Measurements from ENCODE around the gene SPINK13.
"Not testable (repeated sequence)": the region's sequence is repeated elsewhere in the genome, so short reads cannot be mapped to it uniquely, and the experiment has no call there.

Gene SPINK13

DNA sequence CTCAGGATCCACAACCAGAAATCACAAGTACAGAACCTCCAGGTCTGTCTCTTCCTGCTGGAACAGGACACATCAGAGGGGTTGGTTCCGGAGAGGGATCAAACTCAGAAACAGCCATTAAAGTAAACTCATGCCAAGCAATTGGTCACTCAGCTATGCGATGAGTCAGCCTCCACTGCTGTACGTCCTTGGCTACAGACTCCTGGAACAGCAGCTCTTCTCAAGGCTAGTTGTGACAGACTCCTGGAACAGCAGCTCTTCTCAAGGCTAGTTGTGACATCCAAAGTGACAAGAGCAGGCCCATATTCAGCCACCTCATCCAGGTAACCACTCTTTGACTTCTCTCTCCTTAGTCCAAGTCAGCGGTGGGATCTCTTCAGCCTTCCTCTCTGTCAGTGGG lies at the start of gene SPINK13:
Gene SPINK13, plus strand, starts transcription at position 229 of the 400 bp plus-strand sequence. CDS start 1,279 bp downstream, outside the sequence.
- H3K4me3 Mint-ChIP-seq, result no peak within 1 kb of the TSS
- no peaks in the 10 kb centered on the region for H3K4me1 Mint-ChIP-seq (ENCODE audit: low read depth)
- no peak within 1 kb of the TSS for H3K27ac Mint-ChIP-seq
- H3K9me3 Mint-ChIP-seq, result no peaks in the 10 kb centered on the region
- H3K36me3 Mint-ChIP-seq (ENCODE audit: low read depth), result no peaks in the 10 kb centered on the region
- no peaks in the 10 kb centered on the region for H3K27me3 Mint-ChIP-seq (ENCODE audit: low read depth)

DNA sequence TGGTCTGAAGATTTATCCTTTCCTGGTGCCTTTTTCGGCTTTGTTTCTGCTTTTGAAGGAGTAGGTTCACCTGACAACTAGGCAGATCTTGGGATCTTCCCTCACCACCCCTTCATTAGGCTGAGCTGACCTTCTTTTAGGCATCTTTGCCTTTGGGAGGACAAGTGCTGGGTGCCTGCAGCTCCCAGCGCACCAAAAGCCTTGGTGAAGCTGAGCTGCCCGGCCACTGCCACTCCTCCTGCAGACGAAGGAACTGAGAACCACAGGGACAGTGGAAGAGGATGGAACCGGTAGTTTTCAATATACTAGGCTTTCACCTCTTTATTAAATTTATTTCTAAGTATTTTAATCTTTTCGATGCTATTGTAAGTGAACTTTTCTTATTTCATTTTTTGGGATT lies 47.1 kb upstream of the SPINK13 start:
- no peaks in the 10 kb centered on the region for H3K36me3 Mint-ChIP-seq (ENCODE audit: low read depth)
- H3K4me3 Mint-ChIP-seq, result no peak overlapping the region
- H3K9me3 Mint-ChIP-seq, result peaks cover 9% of the 10 kb centered on the region
- no peaks in the 10 kb centered on the region for H3K4me1 Mint-ChIP-seq (ENCODE audit: low read depth)
- H3K27me3 Mint-ChIP-seq (ENCODE audit: low read depth), result no peaks in the 10 kb centered on the region
- H3K27ac Mint-ChIP-seq, result no peak overlapping the region

DNA sequence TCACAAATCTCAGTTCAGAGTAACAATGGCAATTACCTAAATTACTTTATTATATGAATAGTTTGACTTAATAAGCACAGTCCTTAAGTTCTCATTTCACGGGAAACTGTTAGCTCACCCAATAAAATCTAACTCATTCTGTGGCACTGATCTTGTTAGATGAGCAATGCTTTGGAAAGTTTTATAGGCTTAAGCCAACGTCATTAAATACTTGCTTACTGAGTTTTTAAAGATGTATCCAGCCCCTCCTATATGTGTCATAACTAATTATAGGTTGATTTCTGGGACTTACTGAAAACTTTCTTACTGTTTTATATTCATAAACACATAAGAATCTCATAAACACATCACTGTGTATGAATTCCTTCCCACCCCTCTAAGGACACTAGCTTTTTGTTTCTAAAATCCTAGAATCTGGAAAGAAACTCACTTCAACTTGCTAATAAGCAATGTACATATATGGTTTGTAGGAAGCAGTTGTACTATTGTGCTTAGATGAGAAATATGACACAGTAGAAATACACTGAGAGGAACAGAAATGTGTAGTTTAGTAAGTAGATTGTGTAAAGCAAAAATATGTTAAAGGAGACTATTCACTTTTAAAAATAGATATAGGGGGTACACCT lies 44.4 kb upstream of the SPINK13 start:
- no peak overlapping the region for H3K4me3 Mint-ChIP-seq
- H3K36me3 Mint-ChIP-seq (ENCODE audit: low read depth), result no peaks in the 10 kb centered on the region
- no peak overlapping the region for H3K27ac Mint-ChIP-seq
- no peaks in the 10 kb centered on the region for H3K27me3 Mint-ChIP-seq (ENCODE audit: low read depth)
- no peaks in the 10 kb centered on the region for H3K4me1 Mint-ChIP-seq (ENCODE audit: low read depth)
- no peaks in the 10 kb centered on the region for H3K9me3 Mint-ChIP-seq

- no peaks in the 10 kb centered on the region for H3K36me3 Mint-ChIP-seq (ENCODE audit: low read depth)
- H3K9me3 Mint-ChIP-seq, result no peaks in the 10 kb centered on the region
- no peaks in the 10 kb centered on the region for H3K27me3 Mint-ChIP-seq (ENCODE audit: low read depth)
- no peaks in the 10 kb centered on the region for H3K4me1 Mint-ChIP-seq (ENCODE audit: low read depth)
- no peak overlapping the region for H3K27ac Mint-ChIP-seq
- H3K4me3 Mint-ChIP-seq, result no peak overlapping the region
Measured at GRCh38 chr5:148228392-148228984, 40.1 kb upstream of the SPINK13 start.

- no peaks in the 10 kb centered on the region for H3K4me1 Mint-ChIP-seq (ENCODE audit: low read depth)
- H3K27ac Mint-ChIP-seq, result no peak overlapping the region
- H3K9me3 Mint-ChIP-seq, result no peaks in the 10 kb centered on the region
- no peak overlapping the region for H3K4me3 Mint-ChIP-seq
- no peaks in the 10 kb centered on the region for H3K27me3 Mint-ChIP-seq (ENCODE audit: low read depth)
- no peaks in the 10 kb centered on the region for H3K36me3 Mint-ChIP-seq (ENCODE audit: low read depth)
Measured at GRCh38 chr5:148229840-148230239, 38.8 kb upstream of the SPINK13 start.

DNA sequence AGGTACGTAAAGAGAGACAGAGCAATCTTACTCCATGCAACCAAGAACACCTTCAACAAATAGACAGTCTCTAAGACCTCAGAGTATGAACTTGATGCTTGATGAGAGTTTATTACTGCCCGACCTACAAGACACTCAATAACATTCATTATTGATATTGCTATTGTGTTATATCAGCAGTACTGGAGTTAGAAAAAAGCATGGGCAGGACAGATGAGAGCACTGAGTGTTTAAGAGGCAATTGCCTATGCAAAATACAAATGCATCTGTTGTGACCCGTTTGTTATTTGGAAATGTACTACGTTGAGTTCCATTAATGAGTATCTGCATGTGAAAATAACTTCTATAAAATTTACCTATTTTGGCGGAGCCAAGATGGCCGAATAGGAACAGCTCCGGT lies 38.4 kb upstream of the SPINK13 start:
- no peaks in the 10 kb centered on the region for H3K36me3 Mint-ChIP-seq (ENCODE audit: low read depth)
- no peaks in the 10 kb centered on the region for H3K27me3 Mint-ChIP-seq (ENCODE audit: low read depth)
- no peak overlapping the region for H3K4me3 Mint-ChIP-seq
- H3K27ac Mint-ChIP-seq, result no peak overlapping the region
- no peaks in the 10 kb centered on the region for H3K9me3 Mint-ChIP-seq
- H3K4me1 Mint-ChIP-seq (ENCODE audit: low read depth), result no peaks in the 10 kb centered on the region

GRCh38 chr5:148237785-148238417 lies 30.7 kb upstream of the SPINK13 start:
- no peak overlapping the region for H3K27ac Mint-ChIP-seq
- H3K4me3 Mint-ChIP-seq, result no peak overlapping the region
- no peaks in the 10 kb centered on the region for H3K36me3 Mint-ChIP-seq (ENCODE audit: low read depth)
- no peaks in the 10 kb centered on the region for H3K9me3 Mint-ChIP-seq
- H3K27me3 Mint-ChIP-seq (ENCODE audit: low read depth), result no peaks in the 10 kb centered on the region
- no peaks in the 10 kb centered on the region for H3K4me1 Mint-ChIP-seq (ENCODE audit: low read depth)

DNA sequence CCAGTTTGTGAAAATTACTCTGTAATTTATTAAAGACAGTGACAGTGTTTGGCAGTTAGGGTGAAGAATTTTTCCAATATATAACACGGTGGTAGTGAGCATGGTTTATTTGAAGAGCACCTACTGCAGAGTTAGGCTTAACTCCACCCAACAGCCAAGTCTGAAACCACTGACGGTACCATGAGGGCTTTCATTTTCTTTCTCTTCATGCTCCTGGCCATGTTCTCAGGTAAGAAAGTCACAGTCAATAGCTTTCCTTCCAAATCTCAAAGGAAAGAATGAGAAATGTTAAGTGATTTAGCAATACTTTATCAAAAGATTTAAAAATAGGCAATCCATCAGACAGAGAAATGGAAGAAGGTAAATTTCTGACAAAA lies 30.2 kb upstream of the SPINK13 start, which contains the start of gene MARCOL:
Gene MARCOL, plus strand, starts transcription at position 108 of the 377 bp plus-strand sequence. Its CDS starts 73 bp downstream, at position 181.
- H3K4me1 Mint-ChIP-seq (ENCODE audit: low read depth), result no peaks in the 10 kb centered on the region
- H3K27me3 Mint-ChIP-seq (ENCODE audit: low read depth), result no peaks in the 10 kb centered on the region
- H3K36me3 Mint-ChIP-seq (ENCODE audit: low read depth), result no peaks in the 10 kb centered on the region
- no peaks in the 10 kb centered on the region for H3K9me3 Mint-ChIP-seq
- no peak within 1 kb of the TSS for H3K4me3 Mint-ChIP-seq
- H3K27ac Mint-ChIP-seq, result no peak within 1 kb of the TSS

GRCh38 chr5:148248894-148249293 lies 19.7 kb upstream of the SPINK13 start:
- Mint-ChIP-seq H3K27me3 (ENCODE audit: low read depth) (no peaks in the 10 kb centered on the region), H3K9me3 (peaks cover 8% of the 10 kb centered on the region), H3K27ac (no peak overlapping the region), H3K36me3 (ENCODE audit: low read depth) (no peaks in the 10 kb centered on the region), H3K4me3 (no peak overlapping the region), H3K4me1 (ENCODE audit: low read depth) (no peaks in the 10 kb centered on the region)

GRCh38 chr5:148255456-148255855 lies 13.1 kb upstream of the SPINK13 start:
- Mint-ChIP-seq H3K9me3 (peaks cover 32% of the 10 kb centered on the region), H3K36me3 (ENCODE audit: low read depth) (no peaks in the 10 kb centered on the region), H3K27me3 (ENCODE audit: low read depth) (no peaks in the 10 kb centered on the region), H3K4me3 (no peak overlapping the region), H3K27ac (no peak overlapping the region), H3K4me1 (ENCODE audit: low read depth) (no peaks in the 10 kb centered on the region)

- Mint-ChIP-seq H3K4me3 (no peak overlapping the region), H3K4me1 (ENCODE audit: low read depth) (no peaks in the 10 kb centered on the region), H3K27me3 (ENCODE audit: low read depth) (no peaks in the 10 kb centered on the region), H3K9me3 (peaks cover 27% of the 10 kb centered on the region), H3K36me3 (ENCODE audit: low read depth) (no peaks in the 10 kb centered on the region), H3K27ac (no peak overlapping the region)
Measured at GRCh38 chr5:148259288-148259687, 9.3 kb upstream of the SPINK13 start.

GRCh38 chr5:148261221-148261620 lies 7.4 kb upstream of the SPINK13 start:
- Mint-ChIP-seq H3K4me1 (ENCODE audit: low read depth) (no peaks in the 10 kb centered on the region), H3K27me3 (ENCODE audit: low read depth) (no peaks in the 10 kb centered on the region), H3K27ac (no peak overlapping the region), H3K9me3 (peaks cover 26% of the 10 kb centered on the region), H3K4me3 (no peak overlapping the region), H3K36me3 (ENCODE audit: low read depth) (no peaks in the 10 kb centered on the region)

- Mint-ChIP-seq H3K27me3 (ENCODE audit: low read depth) (no peaks in the 10 kb centered on the region), H3K27ac (no peak overlapping the region), H3K4me3 (no peak overlapping the region), H3K9me3 (no peaks in the 10 kb centered on the region), H3K36me3 (ENCODE audit: low read depth) (no peaks in the 10 kb centered on the region), H3K4me1 (ENCODE audit: low read depth) (no peaks in the 10 kb centered on the region)
Measured at GRCh38 chr5:148267962-148268361, 632 bp upstream of the SPINK13 start.

GRCh38 chr5:148275129-148275528 lies 6.5 kb downstream of the SPINK13 start:
- H3K4me1 Mint-ChIP-seq (ENCODE audit: low read depth), result not testable (repeated sequence)

DNA sequence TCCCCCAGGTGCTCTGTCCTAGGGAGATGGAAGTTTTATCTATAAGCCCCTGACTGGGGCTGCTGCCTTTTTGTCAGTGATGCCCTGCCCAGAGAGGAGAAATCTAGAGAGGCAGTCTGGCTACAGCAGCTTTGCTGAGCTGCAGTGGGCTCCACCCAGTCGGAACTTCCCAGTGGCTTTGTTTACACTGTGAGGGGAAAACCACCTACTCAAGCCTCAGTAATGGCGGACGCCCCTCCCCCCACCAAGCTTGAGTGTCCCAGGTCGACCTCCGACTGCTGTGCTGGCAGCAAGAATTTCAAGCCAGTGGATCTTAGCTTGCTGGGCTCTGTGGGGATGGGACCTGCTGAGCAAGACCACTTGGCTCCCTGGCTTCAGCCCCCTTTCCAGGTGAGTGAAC lies 12.3 kb downstream of the SPINK13 start:
- H3K36me3 Mint-ChIP-seq (ENCODE audit: low read depth); H3K4me3 Mint-ChIP-seq; H3K27ac Mint-ChIP-seq; H3K27me3 Mint-ChIP-seq (ENCODE audit: low read depth); H3K4me1 Mint-ChIP-seq (ENCODE audit: low read depth): not testable (repeated sequence)
- peaks cover 24% of the 10 kb centered on the region for H3K9me3 Mint-ChIP-seq

More at GRCh38 chr5:148275129-148275528, 6.5 kb downstream of the SPINK13 start:
- H3K27me3 Mint-ChIP-seq (ENCODE audit: low read depth); H3K4me3 Mint-ChIP-seq; H3K27ac Mint-ChIP-seq; H3K36me3 Mint-ChIP-seq (ENCODE audit: low read depth): not testable (repeated sequence)
- H3K9me3 Mint-ChIP-seq, result peaks cover 24% of the 10 kb centered on the region

Data from T-helper 1 cell treated with Interleukin-12 subunit alpha and Interleukin-12 subunit beta and Interleukin-4 antibody, amounts not matched to agents 30 μg/mL and 1 μg/mL, for 36 hours (primary cell).